Fibroblast of lung (primary cell): ENCODE results near the gene APOA5.

Experiments
- EZH2 ChIP-seq: IDR thresholded peaks from 2 replicates; pipeline ENCODE4 v1.5.1; 2012; ENCODE audit warnings: low read length, control low read depth, mild to moderate bottlenecking; ENCODE audit errors: missing control alignments
- TF ChIP-seq, protein P1 (sequence below), 2 donors: IDR thresholded peaks in 1 of 2; conservative IDR thresholded peaks in 1 of 2; 1 replicate in 1 of 2; 2 replicates in 1 of 2; pipeline ENCODE4 v1.5.1; 2011 to 2012; ENCODE audit warnings: low read length in 2 of 2, control low read depth in 1 of 2, inconsistent platforms in 1 of 2, low read depth in 1 of 2, mild to moderate bottlenecking in 1 of 2

DNA sequence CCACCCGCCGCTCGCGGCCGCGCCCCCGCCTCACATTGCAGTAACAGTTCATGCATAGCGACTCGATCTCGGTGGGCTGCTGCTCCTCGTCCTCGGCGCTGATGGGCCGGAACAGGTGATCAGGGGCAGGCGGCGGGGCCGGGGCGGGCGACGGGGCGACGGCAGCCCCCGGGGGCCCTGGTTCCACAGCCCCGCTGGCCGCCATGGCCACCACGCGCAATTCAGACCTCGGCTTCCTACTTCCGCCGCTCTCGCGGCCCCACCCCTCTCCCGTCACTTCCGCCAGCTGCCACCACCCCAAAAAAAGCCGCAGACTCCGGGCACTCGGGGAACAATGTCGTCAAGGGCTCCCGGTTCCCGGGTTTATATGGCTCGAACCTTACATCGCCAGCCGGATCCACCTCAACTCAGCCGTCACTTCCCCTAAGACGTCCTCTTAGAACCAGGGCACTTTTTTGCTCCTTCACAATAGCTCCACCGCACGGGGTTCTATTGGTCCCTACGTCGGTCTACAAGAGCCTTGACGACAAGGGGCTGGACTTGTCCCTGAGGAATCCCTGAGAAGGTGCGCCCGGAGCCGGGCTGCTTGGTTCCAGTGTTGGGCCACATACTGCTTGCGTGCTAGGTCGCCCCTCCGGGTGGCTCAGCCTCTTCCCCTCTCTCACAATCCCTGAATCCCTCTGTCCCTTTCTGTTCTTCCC lies 3.7 kb downstream of the APOA5 start, which contains the start of gene ZPR1:
- TF ChIP-seq, protein P1, sequence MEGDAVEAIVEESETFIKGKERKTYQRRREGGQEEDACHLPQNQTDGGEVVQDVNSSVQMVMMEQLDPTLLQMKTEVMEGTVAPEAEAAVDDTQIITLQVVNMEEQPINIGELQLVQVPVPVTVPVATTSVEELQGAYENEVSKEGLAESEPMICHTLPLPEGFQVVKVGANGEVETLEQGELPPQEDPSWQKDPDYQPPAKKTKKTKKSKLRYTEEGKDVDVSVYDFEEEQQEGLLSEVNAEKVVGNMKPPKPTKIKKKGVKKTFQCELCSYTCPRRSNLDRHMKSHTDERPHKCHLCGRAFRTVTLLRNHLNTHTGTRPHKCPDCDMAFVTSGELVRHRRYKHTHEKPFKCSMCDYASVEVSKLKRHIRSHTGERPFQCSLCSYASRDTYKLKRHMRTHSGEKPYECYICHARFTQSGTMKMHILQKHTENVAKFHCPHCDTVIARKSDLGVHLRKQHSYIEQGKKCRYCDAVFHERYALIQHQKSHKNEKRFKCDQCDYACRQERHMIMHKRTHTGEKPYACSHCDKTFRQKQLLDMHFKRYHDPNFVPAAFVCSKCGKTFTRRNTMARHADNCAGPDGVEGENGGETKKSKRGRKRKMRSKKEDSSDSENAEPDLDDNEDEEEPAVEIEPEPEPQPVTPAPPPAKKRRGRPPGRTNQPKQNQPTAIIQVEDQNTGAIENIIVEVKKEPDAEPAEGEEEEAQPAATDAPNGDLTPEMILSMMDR (conservative IDR thresholded peaks at IDR 0.05 in 1 of 2, IDR thresholded peaks at IDR 0.05 in 1 of 2; ENCODE audit: low read depth in 1 of 2, low read length in 2 of 2): no peak
- TF ChIP-seq EZH2: no peak
